Stimulated activated CD4-positive, alpha-beta T cell treated with anti-CD3 and anti-CD28 coated beads, Interleukin-15, amount 100 ng/mL, for 24 hours (primary cell): ENCODE results near the gene TTC6.
"Not testable (repeated sequence)": the region's sequence is repeated elsewhere in the genome, so short reads cannot be mapped to it uniquely, and the experiment has no call there.

Source experiments
- DNase-seq: peaks from one replicate; pipeline ENCODE4 v3.0.0-alpha.2; 2020

TTC6 gene

GRCh38 chr14:37594971-37595808 is at the start of gene TTC6, which contains the start of gene FOXA1:
TTC6 (plus strand) TSS chr14:37595629; CDS start chr14:37622065, 26,436 bp downstream.
FOXA1 (minus strand) TSS chr14:37595249; CDS start chr14:37594972, 277 bp downstream.
- DNase-seq = no peak

- DNase-seq = no peak
These were observed 48.6 kb upstream of the TTC6 start for GRCh38 chr14:37546621-37547447.

GRCh38 chr14:37550511-37550910 is 44.9 kb upstream of the TTC6 start:
- no peak for DNase-seq

- no peak for DNase-seq
These were observed 44.3 kb upstream of the TTC6 start for GRCh38 chr14:37551119-37551518.

- no peak for DNase-seq
These were observed 41.4 kb upstream of the TTC6 start for GRCh38 chr14:37553935-37554550.

- DNase-seq = not testable (repeated sequence)
These were observed 39.8 kb upstream of the TTC6 start for GRCh38 chr14:37555596-37555995.

- DNase-seq = no peak
These were observed 36.7 kb upstream of the TTC6 start for GRCh38 chr14:37558740-37559139.

GRCh38 chr14:37559386-37559785 is 36.0 kb upstream of the TTC6 start:
- DNase-seq = no peak

- no peak for DNase-seq
These were observed 32.2 kb upstream of the TTC6 start for GRCh38 chr14:37563189-37563588.

- no peak for DNase-seq
These were observed 29.9 kb upstream of the TTC6 start for GRCh38 chr14:37565550-37565949.

GRCh38 chr14:37566811-37567371 is 28.5 kb upstream of the TTC6 start:
- no peak for DNase-seq

GRCh38 chr14:37569729-37570128 is 25.7 kb upstream of the TTC6 start:
- DNase-seq = no peak

- DNase-seq = no peak
These were observed 24.0 kb upstream of the TTC6 start for GRCh38 chr14:37571391-37571790.

GRCh38 chr14:37573356-37573755 is 22.1 kb upstream of the TTC6 start:
- DNase-seq = no peak

GRCh38 chr14:37579274-37579673 is 16.2 kb upstream of the TTC6 start:
- no peak for DNase-seq

- DNase-seq = no peak
These were observed 15.3 kb upstream of the TTC6 start for GRCh38 chr14:37580146-37580545.

- DNase-seq = no peak
These were observed 11.8 kb upstream of the TTC6 start for GRCh38 chr14:37583358-37584210.

GRCh38 chr14:37584211-37585100 is 11.0 kb upstream of the TTC6 start:
- no peak for DNase-seq

GRCh38 chr14:37585101-37585511 is 10.3 kb upstream of the TTC6 start:
- no peak for DNase-seq

GRCh38 chr14:37585971-37586796 is 9.2 kb upstream of the TTC6 start:
- DNase-seq = no peak
